Suprapubic skin (tissue), 4 donors: ENCODE measurements around the gene HOXD12.

Experiments
- POLR2A ChIP-seq, 2 donors: fragments of 450-650 bp; IDR thresholded peaks; one replicate each; pipeline ENCODE4 v1.6.1; 2017; ENCODE audit warnings: antibody characterized with exemption in 2 of 2, mild to moderate bottlenecking in 2 of 2, moderate library complexity in 2 of 2
- POLR2AphosphoS5 ChIP-seq, 3 donors: sonication (generic); formaldehyde crosslinking; IDR thresholded peaks; one replicate each; pipeline ENCODE4 v1.6.1; 2017; ENCODE audit warnings: antibody characterized with exemption in 3 of 3
- TF ChIP-seq, protein P1 (sequence below), 2 donors: fragments of 200-600 bp in 1 of 2; fragments of 450-650 bp in 1 of 2; sonication (generic) in 1 of 2; IDR thresholded peaks; one replicate each; pipeline ENCODE4 v1.5.1; 2016 to 2019; ENCODE audit warnings: antibody characterized with exemption in 2 of 2, mild to moderate bottlenecking in 1 of 2, moderate library complexity in 1 of 2

DNA sequence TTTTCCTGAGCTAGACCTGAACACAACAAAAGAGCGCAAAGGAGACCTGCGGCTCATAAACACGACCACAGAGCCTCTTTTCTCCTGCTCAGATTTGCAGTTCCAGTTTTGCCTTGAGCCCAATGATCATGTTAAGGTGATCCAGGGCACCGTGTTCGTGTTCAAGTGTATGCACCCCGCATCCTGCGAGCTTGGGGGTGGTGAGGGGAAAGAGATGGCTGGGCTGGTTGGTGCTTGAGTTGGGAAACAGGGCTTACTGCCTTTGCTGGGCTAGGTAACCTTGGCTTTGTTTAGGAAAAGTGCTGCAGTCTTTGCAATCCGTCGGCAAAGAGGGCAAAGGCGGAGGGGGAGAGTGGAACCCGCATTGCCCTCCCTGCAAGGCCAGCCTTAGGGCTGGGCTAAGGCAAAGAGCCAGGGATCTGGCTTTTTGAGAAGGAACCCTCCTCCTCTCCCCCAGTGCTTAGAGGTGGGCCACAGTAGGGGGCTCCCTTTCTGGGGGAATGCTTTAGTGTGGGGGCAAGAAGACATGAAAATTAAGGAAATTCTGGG is 18.3 kb downstream of the HOXD12 start:
- TF ChIP-seq POLR2A (IDR thresholded peaks at IDR 0.05) (no peak), POLR2AphosphoS5 (IDR thresholded peaks at IDR 0.05) (no peak)
- TF ChIP-seq, protein P1, sequence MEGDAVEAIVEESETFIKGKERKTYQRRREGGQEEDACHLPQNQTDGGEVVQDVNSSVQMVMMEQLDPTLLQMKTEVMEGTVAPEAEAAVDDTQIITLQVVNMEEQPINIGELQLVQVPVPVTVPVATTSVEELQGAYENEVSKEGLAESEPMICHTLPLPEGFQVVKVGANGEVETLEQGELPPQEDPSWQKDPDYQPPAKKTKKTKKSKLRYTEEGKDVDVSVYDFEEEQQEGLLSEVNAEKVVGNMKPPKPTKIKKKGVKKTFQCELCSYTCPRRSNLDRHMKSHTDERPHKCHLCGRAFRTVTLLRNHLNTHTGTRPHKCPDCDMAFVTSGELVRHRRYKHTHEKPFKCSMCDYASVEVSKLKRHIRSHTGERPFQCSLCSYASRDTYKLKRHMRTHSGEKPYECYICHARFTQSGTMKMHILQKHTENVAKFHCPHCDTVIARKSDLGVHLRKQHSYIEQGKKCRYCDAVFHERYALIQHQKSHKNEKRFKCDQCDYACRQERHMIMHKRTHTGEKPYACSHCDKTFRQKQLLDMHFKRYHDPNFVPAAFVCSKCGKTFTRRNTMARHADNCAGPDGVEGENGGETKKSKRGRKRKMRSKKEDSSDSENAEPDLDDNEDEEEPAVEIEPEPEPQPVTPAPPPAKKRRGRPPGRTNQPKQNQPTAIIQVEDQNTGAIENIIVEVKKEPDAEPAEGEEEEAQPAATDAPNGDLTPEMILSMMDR (IDR thresholded peaks at IDR 0.05) = no peak
